H9 (cell line): Measurements from ENCODE around the gene LIN9. TPM values are rescaled to one million over a fixed set of nuclear protein-coding genes. Genes with fewer than 3 reads are reported as not detected.

Experiments
- DNase-seq: peaks from one replicate; pipeline ENCODE4 v3.0.0-alpha.2; 2017
- H2AFZ ChIP-seq: one replicate; pipeline ENCODE4 v1.6.1; 2013; ENCODE audit warnings: mild to moderate bottlenecking, low read length, control low read depth, moderate library complexity
- H2AK5ac ChIP-seq: 2 replicates; pipeline ENCODE4 v1.6.1; 2013; ENCODE audit warnings: low read length, control low read depth, mixed read lengths; ENCODE audit not compliant: insufficient read length
- H2BK120ac ChIP-seq: one replicate; pipeline ENCODE4 v1.6.1; 2013; ENCODE audit warnings: low read depth, mild to moderate bottlenecking, low read length, control low read depth, inconsistent platforms; ENCODE audit not compliant: poor library complexity, severe bottlenecking
- H2BK12ac ChIP-seq: 2 replicates; pipeline ENCODE4 v1.6.1; 2013; ENCODE audit warnings: low read length, control low read depth, mixed read lengths, low read depth; ENCODE audit not compliant: insufficient read length
- H2BK15ac ChIP-seq: 2 replicates; pipeline ENCODE4 v1.6.1; 2013; ENCODE audit warnings: low read depth, low read length, control low read depth
- H2BK20ac ChIP-seq: one replicate; pipeline ENCODE4 v1.6.1; 2013; ENCODE audit warnings: low read depth, mild to moderate bottlenecking, low read length, control low read depth, inconsistent platforms; ENCODE audit not compliant: poor library complexity, severe bottlenecking
- H2BK5ac ChIP-seq: 2 replicates; pipeline ENCODE4 v1.6.1; 2013; ENCODE audit warnings: low read length, control low read depth, mixed read lengths; ENCODE audit not compliant: insufficient read length
- H3K14ac ChIP-seq: 2 replicates; pipeline ENCODE4 v1.6.1; 2013; ENCODE audit warnings: low read length, control low read depth; ENCODE audit not compliant: insufficient read depth
- H3K18ac ChIP-seq: 2 replicates; pipeline ENCODE4 v1.6.1; 2013; ENCODE audit warnings: low read depth, mild to moderate bottlenecking, mixed read lengths, low read length, control low read depth; ENCODE audit not compliant: insufficient read length
- H3K23ac ChIP-seq: 2 replicates; pipeline ENCODE4 v1.6.1; 2013; ENCODE audit warnings: low read length, control low read depth, mixed read lengths, low read depth; ENCODE audit not compliant: insufficient read length
- H3K23me2 ChIP-seq: 2 replicates; pipeline ENCODE4 v1.6.1; 2013; ENCODE audit warnings: low read depth, mild to moderate bottlenecking, mixed read lengths, low read length, control low read depth; ENCODE audit not compliant: insufficient read length, poor library complexity, severe bottlenecking
- H3K27ac ChIP-seq: 2 replicates; pipeline ENCODE4 v1.5.1; 2013; ENCODE audit warnings: low read length, control low read depth, mixed read lengths, low read depth; ENCODE audit not compliant: insufficient read length
- H3K27me3 ChIP-seq: 2 replicates; pipeline ENCODE4 v1.6.1; 2013; ENCODE audit warnings: low read length, control low read depth, inconsistent platforms; ENCODE audit not compliant: insufficient read depth
- H3K4ac ChIP-seq: 2 replicates; pipeline ENCODE4 v1.6.1; 2013; ENCODE audit warnings: low read depth, mild to moderate bottlenecking, control low read depth, inconsistent platforms, low read length, moderate library complexity
- H3K4me1 ChIP-seq: 2 replicates; pipeline ENCODE4 v1.6.1; 2013; ENCODE audit warnings: low read length, control low read depth, inconsistent platforms; ENCODE audit not compliant: insufficient read depth
- H3K4me2 ChIP-seq: 2 replicates; pipeline ENCODE4 v1.6.1; 2013; ENCODE audit warnings: low read length, control low read depth, mixed read lengths; ENCODE audit not compliant: insufficient read length, insufficient read depth
- H3K56ac ChIP-seq: 2 replicates; pipeline ENCODE4 v1.6.1; 2013; ENCODE audit warnings: low read depth, mild to moderate bottlenecking, mixed read lengths, low read length, control low read depth; ENCODE audit not compliant: insufficient read length
- H3K79me1 ChIP-seq: 2 replicates; pipeline ENCODE4 v1.6.1; 2013; ENCODE audit warnings: low read depth, mild to moderate bottlenecking, moderate library complexity, low read length, control low read depth, inconsistent platforms; ENCODE audit not compliant: insufficient read depth, poor library complexity, severe bottlenecking
- H3K79me2 ChIP-seq: 2 replicates; pipeline ENCODE4 v1.6.1; 2013; ENCODE audit warnings: low read length, control low read depth, inconsistent platforms; ENCODE audit not compliant: insufficient read depth
- H3K9ac ChIP-seq: 2 replicates; pipeline ENCODE4 v1.6.1; 2013; ENCODE audit warnings: low read length, control low read depth, mixed read lengths; ENCODE audit not compliant: insufficient read length; ENCODE audit errors: extremely low read depth
- H3K9me3 ChIP-seq: one replicate; pipeline ENCODE4 v1.6.1; 2013; ENCODE audit warnings: low read depth, low read length, inconsistent platforms; ENCODE audit not compliant: control insufficient read depth
- H3T11ph ChIP-seq: one replicate; pipeline ENCODE4 v1.6.1; 2013; ENCODE audit warnings: mild to moderate bottlenecking, low read length, control low read depth, inconsistent platforms
- H4K20me1 ChIP-seq: one replicate; pipeline ENCODE4 v1.6.1; 2013; ENCODE audit not compliant: control insufficient read depth, insufficient read length, insufficient read depth
- H4K5ac ChIP-seq: 2 replicates; pipeline ENCODE4 v1.6.1; 2013; ENCODE audit warnings: low read depth, mild to moderate bottlenecking, mixed read lengths, low read length, control low read depth; ENCODE audit not compliant: insufficient read length
- H4K8ac ChIP-seq: replicated peaks from 2 replicates; pipeline ENCODE4 v1.6.1; 2013; ENCODE audit warnings: low read length, control low read depth, mixed read lengths, low read depth; ENCODE audit not compliant: insufficient read length
- H4K91ac ChIP-seq: 2 replicates; pipeline ENCODE4 v1.6.1; 2013; ENCODE audit warnings: low read depth, mild to moderate bottlenecking, moderate library complexity, mixed read lengths, low read length, control low read depth; ENCODE audit not compliant: insufficient read length
- H3K27ac Mint-ChIP-seq, 3 experiments: 2 replicates in 2 of 3; 3 replicates in 1 of 3; pipeline ENCODE4 v1.8.0; 2020 to 2021; ENCODE audit warnings: mixed read lengths in 3 of 3, mild to moderate bottlenecking in 1 of 3, moderate library complexity in 1 of 3
- H3K27me3 Mint-ChIP-seq: 2 replicates; pipeline ENCODE4 v1.8.0; 2021; ENCODE audit warnings: low read depth, mild to moderate bottlenecking, moderate library complexity, mixed read lengths
- H3K36me3 Mint-ChIP-seq, 3 experiments: 2 replicates in 2 of 3; 3 replicates in 1 of 3; pipeline ENCODE4 v1.8.0; 2020 to 2021; ENCODE audit warnings: low read depth in 3 of 3, mixed read lengths in 3 of 3; ENCODE audit not compliant: insufficient read depth in 1 of 3
- H3K4me1 Mint-ChIP-seq, 2 experiments: 2 replicates each; pipeline ENCODE4 v1.8.0; 2020; ENCODE audit warnings: mixed read lengths in 2 of 2
- H3K4me3 Mint-ChIP-seq, 2 experiments: 2 replicates in 1 of 2; 3 replicates in 1 of 2; pipeline ENCODE4 v1.8.0; 2020 to 2021; ENCODE audit warnings: mild to moderate bottlenecking in 2 of 2, mixed read lengths in 2 of 2, moderate library complexity in 1 of 2
- H3K9me3 Mint-ChIP-seq, 2 experiments: 2 replicates in 1 of 2; 3 replicates in 1 of 2; pipeline ENCODE4 v1.8.0; 2020; ENCODE audit warnings: mild to moderate bottlenecking in 2 of 2, mixed read lengths in 2 of 2, moderate library complexity in 1 of 2
- WGBS: extraction: QIAGEN DNeasy Blood & Tissue Kit; methylation state at CpG from one replicate; pipeline ENCODE4 v1.1.7; 2013; ENCODE audit warnings: missing lambda C conversion rate, low lambda C conversion rate, mixed read lengths; ENCODE audit not compliant: insufficient read length; ENCODE audit errors: extremely low coverage; 5-methylcytosine and 5-hydroxymethylcytosine counted together
- total RNA-seq: library from RNA; stranded (reverse); gene quantifications from 2 replicates; pipeline ENCODE4 v1.2.1, GENCODE V29; 2021
- TF ChIP-seq, protein P1 (sequence below): fragments of 200-600 bp; sonication (generic); conservative IDR thresholded peaks from 3 replicates; pipeline ENCODE4 v1.8.0; 2021; ENCODE audit warnings: antibody characterized with exemption, mild to moderate bottlenecking

Gene LIN9
- total RNA-seq, 1 experiment from 2014 or later = 9.5 TPM

DNA sequence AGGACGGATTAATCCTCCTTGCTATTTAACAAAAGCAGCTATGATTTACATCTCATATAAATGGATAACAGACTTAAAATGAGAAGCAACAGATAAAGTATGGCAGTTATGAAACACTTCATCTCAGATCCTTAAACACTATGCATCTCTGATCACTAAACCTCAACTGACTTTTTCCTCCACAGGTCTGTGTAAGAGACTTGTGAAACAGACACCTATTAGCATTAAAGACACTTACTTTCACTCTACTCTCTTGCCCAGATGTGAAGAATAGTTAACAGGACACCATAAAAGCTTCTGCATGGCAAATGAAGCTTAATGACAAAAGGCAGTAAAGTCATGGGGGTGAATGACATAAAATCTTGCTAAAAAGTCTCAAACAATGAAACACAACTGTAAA lies 6.2 kb downstream of the LIN9 start:
- no peaks in the 10 kb centered on the region for H3K23me2 ChIP-seq
- no peak overlapping the region for H4K8ac ChIP-seq
- H3K4ac ChIP-seq = no peak overlapping the region
- no peak overlapping the region for H3K27ac ChIP-seq
- no peaks in the 10 kb centered on the region for H3K27me3 Mint-ChIP-seq
- H3T11ph ChIP-seq = no peak overlapping the region
- peaks cover 10% of the 10 kb centered on the region for H3K79me1 ChIP-seq
- H3K4me1 Mint-ChIP-seq = peaks cover 27 to 28% of the 10 kb centered on the region in 2 experiments
- peaks cover 5% of the 10 kb centered on the region; the same call in 1 of the 2 replicates for H3K4me1 ChIP-seq
- H3K27ac Mint-ChIP-seq = peak overlapping the region in 1 of 3 experiments; percentile 30; a peak in 1 of 7 replicates
- peaks cover 2% of the 10 kb centered on the region; the same call in 1 of the 2 replicates for H3K79me2 ChIP-seq
- H3K9me3 Mint-ChIP-seq = no peaks in the 10 kb centered on the region
- no peak overlapping the region for H2BK5ac ChIP-seq
- H3K14ac ChIP-seq = no peak overlapping the region
- H3K9ac ChIP-seq = no peak overlapping the region
- peaks cover 2 to 20% (median 17%) of the 10 kb centered on the region in 3 experiments; a peak in 6 of 7 replicates for H3K36me3 Mint-ChIP-seq
- H2AK5ac ChIP-seq = no peak overlapping the region
- no peak overlapping the region for H2BK20ac ChIP-seq
- WGBS = no CpG with 5 or more reads among the region's 1 CpG
- no peak overlapping the region for H3K4me3 Mint-ChIP-seq
- H2AFZ ChIP-seq = no peak overlapping the region
- no peak for DNase-seq
- no peak overlapping the region for H4K91ac ChIP-seq
- H3K18ac ChIP-seq = no peak overlapping the region
- TF ChIP-seq, protein P1, sequence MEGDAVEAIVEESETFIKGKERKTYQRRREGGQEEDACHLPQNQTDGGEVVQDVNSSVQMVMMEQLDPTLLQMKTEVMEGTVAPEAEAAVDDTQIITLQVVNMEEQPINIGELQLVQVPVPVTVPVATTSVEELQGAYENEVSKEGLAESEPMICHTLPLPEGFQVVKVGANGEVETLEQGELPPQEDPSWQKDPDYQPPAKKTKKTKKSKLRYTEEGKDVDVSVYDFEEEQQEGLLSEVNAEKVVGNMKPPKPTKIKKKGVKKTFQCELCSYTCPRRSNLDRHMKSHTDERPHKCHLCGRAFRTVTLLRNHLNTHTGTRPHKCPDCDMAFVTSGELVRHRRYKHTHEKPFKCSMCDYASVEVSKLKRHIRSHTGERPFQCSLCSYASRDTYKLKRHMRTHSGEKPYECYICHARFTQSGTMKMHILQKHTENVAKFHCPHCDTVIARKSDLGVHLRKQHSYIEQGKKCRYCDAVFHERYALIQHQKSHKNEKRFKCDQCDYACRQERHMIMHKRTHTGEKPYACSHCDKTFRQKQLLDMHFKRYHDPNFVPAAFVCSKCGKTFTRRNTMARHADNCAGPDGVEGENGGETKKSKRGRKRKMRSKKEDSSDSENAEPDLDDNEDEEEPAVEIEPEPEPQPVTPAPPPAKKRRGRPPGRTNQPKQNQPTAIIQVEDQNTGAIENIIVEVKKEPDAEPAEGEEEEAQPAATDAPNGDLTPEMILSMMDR = no peak
- H2BK12ac ChIP-seq = no peak overlapping the region
- H2BK15ac ChIP-seq = no peak overlapping the region
- no peaks in the 10 kb centered on the region for H3K9me3 ChIP-seq
- no peak overlapping the region for H3K4me2 ChIP-seq
- H3K27me3 ChIP-seq = no peaks in the 10 kb centered on the region
- no peak overlapping the region for H3K56ac ChIP-seq
- H4K5ac ChIP-seq = no peak overlapping the region
- no peak overlapping the region for H3K23ac ChIP-seq
- no peaks in the 10 kb centered on the region for H4K20me1 ChIP-seq
- no peak overlapping the region for H2BK120ac ChIP-seq
